8988T (cell line): ENCODE measurements around the gene POMGNT1.

ENCODE experiments used
- DNase-seq: peaks from one replicate; pipeline ENCODE4 v3.0.0; 2011

The POMGNT1 gene

DNA sequence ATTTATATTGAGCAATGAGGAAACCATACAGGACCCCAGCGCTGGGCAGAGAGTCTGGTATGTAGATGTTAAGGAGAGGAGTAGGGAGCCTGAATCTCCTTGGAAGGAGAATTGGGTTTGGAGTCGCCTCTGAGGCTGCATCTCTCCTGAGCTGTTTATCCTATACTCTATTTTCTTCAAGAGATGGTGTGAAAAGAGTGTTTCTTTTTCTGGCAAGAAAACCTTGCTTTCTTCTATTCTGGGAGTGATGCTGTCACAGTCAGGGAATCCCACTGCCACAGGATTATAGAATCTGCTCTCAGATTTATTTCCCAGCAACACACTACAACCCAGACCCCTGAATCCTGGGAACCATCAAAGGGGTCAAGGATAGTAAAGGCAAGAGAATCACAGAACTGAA is 8.2 kb upstream of the POMGNT1 start:
- DNase-seq, result no peak

DNA sequence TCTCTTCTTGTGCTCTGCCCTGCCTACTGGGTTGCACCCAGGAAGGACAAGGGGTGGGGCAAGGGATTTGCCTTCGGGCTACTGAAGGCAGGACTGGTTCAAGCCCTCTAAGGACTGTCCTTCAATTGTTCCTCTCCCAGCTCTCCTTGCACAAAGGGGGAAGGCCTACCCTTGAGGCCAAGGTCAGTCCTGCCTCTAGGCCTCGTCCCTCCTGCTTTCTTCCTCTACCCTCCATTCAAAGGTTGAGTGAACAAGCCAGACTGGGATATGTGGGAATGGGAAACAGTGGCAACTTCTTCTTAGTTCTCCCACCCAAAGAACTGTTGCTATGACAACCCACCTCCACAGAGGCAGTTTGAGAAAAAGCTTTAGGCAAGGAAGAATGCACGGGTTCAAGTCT is 7.6 kb upstream of the POMGNT1 start:
- DNase-seq, result no peak

DNA sequence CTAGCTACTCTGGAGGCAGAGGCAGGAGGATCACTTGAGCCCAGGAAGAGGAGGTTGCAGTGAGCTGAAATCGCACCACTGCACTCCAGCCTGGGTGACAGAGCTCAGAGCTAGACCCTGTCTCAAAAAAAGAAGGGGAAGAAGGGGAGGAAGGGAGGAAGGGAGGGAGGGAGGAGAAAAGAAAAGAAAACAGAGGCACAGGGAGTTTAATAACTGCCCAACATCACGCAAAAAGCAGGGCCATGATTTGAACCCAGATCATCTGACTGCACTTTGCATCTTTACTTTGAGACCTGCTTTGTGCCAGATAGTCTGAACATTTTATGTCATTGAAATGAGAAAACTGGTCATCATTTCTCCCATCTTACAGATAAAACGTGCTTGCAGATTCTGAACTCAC is 6.9 kb upstream of the POMGNT1 start:
- no peak for DNase-seq

- DNase-seq, result no peak
These were observed 6.1 kb upstream of the POMGNT1 start for GRCh38 chr1:46204406-46204742.

DNA sequence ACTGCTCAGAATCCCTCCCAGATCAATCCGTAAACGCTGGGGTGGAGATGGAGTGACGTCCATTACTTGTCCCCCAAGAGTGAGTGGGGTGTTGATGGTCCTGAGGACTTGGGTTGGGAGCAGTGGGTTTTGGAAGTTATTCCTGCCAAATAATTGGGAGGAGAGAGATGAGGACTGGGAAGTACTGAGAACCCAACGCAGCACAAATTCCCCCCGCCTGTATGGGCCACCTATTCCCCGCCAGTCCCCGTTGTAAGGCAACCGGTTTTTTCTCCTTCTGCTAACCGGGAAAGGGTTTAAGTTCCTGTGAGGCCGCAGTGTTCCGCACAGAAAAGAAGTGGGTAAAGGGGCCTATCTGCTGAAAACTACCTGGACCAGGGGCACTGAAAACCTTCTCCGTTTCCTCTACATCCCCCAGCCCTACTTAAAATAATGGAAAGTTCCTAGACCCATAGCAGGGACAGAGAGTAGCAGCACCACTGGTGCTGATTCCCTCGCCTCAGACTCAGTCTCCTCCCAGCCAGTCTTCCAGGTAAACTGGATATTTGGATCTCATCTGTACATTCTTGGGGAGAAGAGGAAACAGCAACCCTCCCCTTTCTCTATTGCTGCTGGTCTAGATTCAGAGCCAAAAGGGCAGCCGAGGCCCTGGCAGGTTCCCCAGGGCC is 5.6 kb upstream of the POMGNT1 start:
- DNase-seq, result no peak

DNA sequence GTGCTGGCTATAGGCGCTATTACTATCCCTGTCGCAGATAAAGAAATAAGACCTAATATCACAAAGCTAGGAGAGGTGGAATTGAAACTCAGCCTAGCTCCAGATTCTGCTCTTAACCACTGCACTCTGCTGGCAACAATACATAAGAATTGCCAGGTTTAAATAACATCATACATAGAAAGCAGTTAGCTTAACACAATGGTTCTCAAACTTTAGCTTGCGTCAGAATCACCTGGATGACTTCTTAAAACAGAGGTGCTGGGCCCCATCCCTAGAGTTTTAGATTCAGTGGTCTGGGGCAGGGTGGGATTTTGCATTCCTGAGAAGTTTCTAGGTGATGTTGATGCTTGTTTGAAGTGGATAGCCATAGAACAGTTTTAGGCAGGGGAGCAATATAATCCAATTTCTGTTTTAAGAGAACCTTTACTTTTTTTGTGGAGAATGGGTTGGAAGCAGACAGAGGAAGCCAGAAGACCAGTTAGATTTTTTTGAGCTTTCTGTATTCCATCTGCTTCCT is 1.1 kb upstream of the POMGNT1 start:
- DNase-seq, result no peak

DNA sequence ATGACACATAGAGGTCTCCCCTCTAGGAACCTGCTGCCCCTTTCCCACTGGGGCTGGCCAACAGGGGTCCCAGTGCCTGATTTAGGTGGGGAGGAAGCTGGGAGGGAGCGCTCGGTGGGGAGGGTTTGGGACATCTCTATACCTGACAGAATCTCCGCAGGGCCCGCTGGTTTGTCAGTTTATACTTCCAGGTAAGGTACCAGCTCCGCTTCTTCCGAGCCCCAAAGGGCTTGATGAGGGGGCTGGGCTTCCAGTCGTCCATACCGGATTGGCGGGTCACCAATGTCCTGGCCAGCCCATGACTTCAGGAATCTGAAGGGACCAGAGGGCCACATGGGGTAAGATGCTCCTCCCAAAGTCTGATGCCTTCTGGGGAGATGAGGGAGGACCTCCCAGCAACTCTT is 672 bp downstream of the POMGNT1 start:
- no peak for DNase-seq

DNA sequence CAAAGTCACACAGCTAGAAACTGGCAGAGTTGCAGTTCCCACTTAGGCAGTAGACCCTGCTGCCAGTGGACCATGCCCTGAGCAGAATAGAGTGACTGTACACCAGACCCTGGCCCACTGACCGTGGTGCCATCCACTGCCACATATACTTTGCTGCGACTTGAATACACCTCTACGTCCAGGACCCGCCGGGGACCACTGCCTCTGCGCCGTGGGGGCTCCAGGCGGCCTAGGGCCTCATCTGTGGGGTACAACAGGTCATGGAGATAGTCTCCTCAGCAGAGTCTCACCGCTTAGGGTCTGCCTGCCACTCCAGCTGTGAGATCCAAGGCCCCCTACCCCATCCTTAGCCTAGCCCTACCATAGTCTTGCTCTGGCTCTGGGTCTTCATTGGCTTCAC is 1.6 kb downstream of the POMGNT1 start:
- no peak for DNase-seq

GRCh38 chr1:46194641-46195193 is 3.5 kb downstream of the POMGNT1 start:
- no peak for DNase-seq

- DNase-seq, result no peak
These were observed 4.2 kb downstream of the POMGNT1 start for GRCh38 chr1:46193984-46194570.

- DNase-seq, result no peak
These were observed 4.9 kb downstream of the POMGNT1 start for GRCh38 chr1:46193285-46193684.

GRCh38 chr1:46192171-46192570 is 6.1 kb downstream of the POMGNT1 start:
- DNase-seq, result no peak

DNA sequence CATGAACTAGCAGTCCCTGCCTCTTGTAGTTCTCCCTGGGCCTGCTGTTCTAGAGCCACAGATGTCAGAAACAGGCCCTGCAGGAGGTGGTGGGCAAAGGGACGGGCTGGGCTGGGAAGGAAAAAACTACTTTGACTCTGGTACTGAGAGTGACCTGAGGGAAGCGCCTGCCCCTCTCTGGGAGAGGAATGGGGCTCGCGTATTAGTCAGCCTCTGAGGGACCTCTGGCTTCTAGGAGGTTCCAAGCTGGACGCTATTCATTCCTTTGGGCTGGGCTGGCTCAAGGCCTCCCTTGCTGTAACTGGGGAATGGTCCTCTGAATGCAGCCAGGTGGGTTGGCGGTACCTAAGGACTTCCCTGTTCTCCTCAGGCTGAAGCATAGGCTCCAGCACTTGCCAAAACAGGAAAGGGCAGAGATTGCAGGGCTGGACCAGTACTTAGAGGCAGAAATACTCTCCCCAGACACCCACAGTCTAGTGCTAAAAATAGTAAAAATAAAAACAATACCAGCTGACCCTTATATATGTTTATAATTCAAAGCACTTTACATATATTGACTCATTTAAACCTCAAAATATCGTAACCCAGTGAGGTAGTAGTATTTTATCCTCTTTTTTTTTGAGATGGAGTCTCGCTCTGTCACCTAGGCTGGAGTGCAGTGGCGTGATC is 7.1 kb downstream of the POMGNT1 start:
- no peak for DNase-seq

- DNase-seq, result no peak
These were observed 7.7 kb downstream of the POMGNT1 start for GRCh38 chr1:46190539-46190938.

- DNase-seq, result no peak
These were observed 9.8 kb downstream of the POMGNT1 start for GRCh38 chr1:46188295-46189030.

DNA sequence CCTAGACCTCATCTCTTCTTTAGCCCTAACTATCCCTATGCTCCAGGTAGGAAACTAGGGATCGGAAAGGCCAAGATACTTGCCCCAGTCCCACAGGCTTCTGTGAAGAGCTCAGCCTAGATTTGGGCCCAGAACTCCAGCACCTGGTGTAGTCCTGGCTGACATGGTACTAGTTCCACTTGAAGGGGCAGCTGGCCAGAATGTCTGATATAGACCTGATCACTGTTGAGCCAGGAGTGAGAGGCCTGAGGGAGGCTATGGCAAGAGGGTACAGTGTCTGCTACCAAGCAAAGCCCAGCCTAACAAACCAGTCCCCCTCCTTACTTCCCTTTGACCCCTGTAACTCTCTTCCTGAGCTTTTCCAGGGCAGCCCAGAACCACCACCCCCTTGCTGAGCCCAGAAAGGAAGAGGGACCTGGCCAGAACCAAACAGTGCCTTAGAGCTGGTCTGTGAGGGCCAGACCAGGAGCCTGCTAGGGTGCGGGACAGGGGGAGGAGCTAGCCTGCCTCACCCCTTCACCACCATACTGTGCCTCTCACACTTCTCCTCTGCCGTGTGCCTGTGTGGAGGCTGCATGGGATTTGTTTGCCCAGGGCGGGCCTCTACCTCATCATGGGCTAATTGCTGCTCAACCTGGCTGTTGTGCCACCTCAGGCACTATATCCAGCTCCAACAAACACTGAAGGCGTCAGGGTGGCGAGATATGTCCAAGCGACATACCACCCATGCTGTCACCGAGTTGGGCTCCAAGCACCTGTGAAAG is 10.9 kb downstream of the POMGNT1 start:
- DNase-seq, result no peak

DNA sequence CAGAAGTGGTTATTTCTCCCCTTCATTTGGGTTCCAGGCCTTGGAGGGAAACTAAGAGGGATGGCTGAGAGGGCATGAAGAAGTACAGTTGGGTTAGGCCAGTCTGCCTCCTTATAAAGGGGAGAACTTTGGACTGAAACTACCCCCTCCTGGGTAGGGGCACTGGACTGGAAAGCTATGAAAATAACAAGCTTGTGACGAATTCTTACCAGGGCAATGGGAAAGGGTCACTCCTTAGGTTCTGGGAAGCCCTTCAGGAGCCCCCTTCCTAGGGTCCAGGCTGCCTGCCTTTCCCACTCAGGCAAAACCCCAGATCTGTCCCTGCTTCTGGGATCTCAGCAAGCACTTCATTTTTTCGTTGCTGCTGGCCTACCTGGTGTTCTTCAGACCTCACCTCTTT is 12.2 kb downstream of the POMGNT1 start:
- DNase-seq, result no peak

GRCh38 chr1:46184920-46185658 is 13.1 kb downstream of the POMGNT1 start:
- DNase-seq, result no peak

GRCh38 chr1:46183926-46184557 is 14.2 kb downstream of the POMGNT1 start:
- no peak for DNase-seq

GRCh38 chr1:46183079-46183847 is 15.0 kb downstream of the POMGNT1 start:
- DNase-seq, result peak; percentile 58
